Neural crest cell (in vitro differentiated cells): ENCODE data around the gene PARP11. TPM values are rescaled to one million over a fixed set of nuclear protein-coding genes. Genes with fewer than 3 reads are reported as not detected.

Source experiments
- DNase-seq: peaks from one replicate; pipeline ENCODE4 v3.0.0; 2021; ENCODE audit warnings: low read depth, mixed read lengths, low spot score
- H3K27ac Mint-ChIP-seq: one replicate; pipeline ENCODE4 v1.8.0; 2021; ENCODE audit warnings: mild to moderate bottlenecking, mixed read lengths; ENCODE audit not compliant: unreplicated experiment
- H3K27me3 Mint-ChIP-seq: 2 replicates; pipeline ENCODE4 v1.8.0; 2021; ENCODE audit warnings: low read depth, mild to moderate bottlenecking, mixed read lengths
- H3K36me3 Mint-ChIP-seq: 2 replicates; pipeline ENCODE4 v1.8.0; 2021; ENCODE audit warnings: low read depth, mild to moderate bottlenecking, mixed read lengths
- H3K4me1 Mint-ChIP-seq: 2 replicates; pipeline ENCODE4 v1.8.0; 2021; ENCODE audit warnings: mixed read lengths
- H3K4me3 Mint-ChIP-seq: one replicate; pipeline ENCODE4 v1.8.0; 2021; ENCODE audit warnings: mild to moderate bottlenecking, mixed read lengths
- H3K9me3 Mint-ChIP-seq: 2 replicates; pipeline ENCODE4 v1.8.0; 2021; ENCODE audit warnings: mixed read lengths
- CTCF ChIP-seq: fragments of 200-600 bp; sonication (generic); conservative IDR thresholded peaks from 2 replicates; pipeline ENCODE4 v1.5.0; 2021; ENCODE audit warnings: antibody characterized with exemption, mild to moderate bottlenecking
- total RNA-seq: library from RNA; stranded (reverse); gene quantifications from 2 replicates; pipeline ENCODE4 v1.2.1, GENCODE V29; 2021

The PARP11 gene
- total RNA-seq, 1 donor from 2014 or later = 17.3 TPM

GRCh38 chr12:3913278-3913677 is 40.1 kb upstream of the PARP11 start:
- TF ChIP-seq CTCF = no peak

DNA sequence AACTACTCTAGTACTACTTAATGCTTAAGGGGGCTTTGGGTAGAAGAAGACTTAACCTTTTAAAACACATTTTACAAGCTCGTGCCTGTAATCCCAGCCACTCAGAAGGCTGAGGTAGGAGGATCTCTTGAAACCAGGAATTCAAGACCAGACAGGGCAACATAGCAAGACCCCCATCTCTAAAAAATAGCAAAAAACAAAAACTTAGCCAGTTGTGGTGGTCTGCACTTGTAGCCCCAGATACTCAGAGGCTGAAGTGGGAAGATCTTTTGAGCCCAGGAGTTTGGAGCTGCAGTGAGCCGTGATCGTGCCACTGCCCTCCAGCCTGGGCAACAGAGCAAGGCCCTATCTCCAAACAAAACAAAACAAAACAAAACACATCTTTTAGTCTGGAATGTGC is 39.7 kb upstream of the PARP11 start:
- Mint-ChIP-seq H3K36me3 (peaks cover 6% of the 10 kb centered on the region), H3K4me3 (no peak overlapping the region), H3K27me3 (peaks cover 17% of the 10 kb centered on the region), H3K9me3 (peaks cover 12% of the 10 kb centered on the region), H3K4me1 (peaks cover 10% of the 10 kb centered on the region), H3K27ac (no peak overlapping the region)
- TF ChIP-seq CTCF = no peak
- DNase-seq = no peak

More at GRCh38 chr12:3913278-3913677, 40.1 kb upstream of the PARP11 start:
- no peak for DNase-seq
- Mint-ChIP-seq H3K4me3 (no peak overlapping the region), H3K4me1 (peaks cover 6% of the 10 kb centered on the region), H3K27ac (no peak overlapping the region), H3K27me3 (peaks cover 17% of the 10 kb centered on the region), H3K9me3 (peaks cover 12% of the 10 kb centered on the region), H3K36me3 (peaks cover 6% of the 10 kb centered on the region)

- peaks cover 6% of the 10 kb centered on the region for H3K36me3 Mint-ChIP-seq
- no peak for TF ChIP-seq CTCF
Observed at GRCh38 chr12:3911409-3911808, 38.2 kb upstream of the PARP11 start.

GRCh38 chr12:3905664-3906063 is 32.5 kb upstream of the PARP11 start:
- no peak for TF ChIP-seq CTCF
- Mint-ChIP-seq H3K4me1 (peaks cover 11% of the 10 kb centered on the region), H3K4me3 (no peak overlapping the region), H3K9me3 (peaks cover 2% of the 10 kb centered on the region), H3K36me3 (no peaks in the 10 kb centered on the region), H3K27ac (no peak overlapping the region), H3K27me3 (no peaks in the 10 kb centered on the region)
- DNase-seq = no peak

More at GRCh38 chr12:3911409-3911808, 38.2 kb upstream of the PARP11 start:
- Mint-ChIP-seq H3K9me3 (peaks cover 12% of the 10 kb centered on the region), H3K4me3 (no peak overlapping the region), H3K4me1 (peaks cover 11% of the 10 kb centered on the region), H3K27ac (no peak overlapping the region), H3K27me3 (peaks cover 14% of the 10 kb centered on the region)
- DNase-seq = no peak

DNA sequence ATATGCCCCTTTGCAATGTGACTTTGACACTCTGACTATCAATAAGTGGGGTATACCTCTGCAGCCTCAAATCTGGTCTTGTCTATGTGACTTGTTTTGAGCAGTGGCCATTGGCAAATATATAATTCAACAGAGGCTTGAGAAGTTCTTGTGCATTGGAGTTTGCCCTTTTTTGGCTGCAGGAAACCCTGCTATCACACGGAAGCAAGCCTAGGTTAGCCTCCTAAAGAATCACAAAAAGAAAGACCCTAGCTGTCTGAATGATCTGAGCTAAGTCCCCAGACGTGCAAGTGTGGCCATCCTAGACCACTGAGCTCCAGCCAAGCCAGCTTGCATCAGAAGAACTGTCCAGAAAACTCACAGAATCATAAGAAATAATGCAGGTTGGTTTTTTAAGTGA is 31.8 kb upstream of the PARP11 start:
- no peak overlapping the region for H3K4me3 Mint-ChIP-seq
- H3K27ac Mint-ChIP-seq = no peak overlapping the region
- DNase-seq = no peak
- no peaks in the 10 kb centered on the region for H3K27me3 Mint-ChIP-seq
- H3K36me3 Mint-ChIP-seq = no peaks in the 10 kb centered on the region
- H3K9me3 Mint-ChIP-seq = no peaks in the 10 kb centered on the region
- TF ChIP-seq CTCF = no peak
- H3K4me1 Mint-ChIP-seq = peaks cover 11% of the 10 kb centered on the region

DNA sequence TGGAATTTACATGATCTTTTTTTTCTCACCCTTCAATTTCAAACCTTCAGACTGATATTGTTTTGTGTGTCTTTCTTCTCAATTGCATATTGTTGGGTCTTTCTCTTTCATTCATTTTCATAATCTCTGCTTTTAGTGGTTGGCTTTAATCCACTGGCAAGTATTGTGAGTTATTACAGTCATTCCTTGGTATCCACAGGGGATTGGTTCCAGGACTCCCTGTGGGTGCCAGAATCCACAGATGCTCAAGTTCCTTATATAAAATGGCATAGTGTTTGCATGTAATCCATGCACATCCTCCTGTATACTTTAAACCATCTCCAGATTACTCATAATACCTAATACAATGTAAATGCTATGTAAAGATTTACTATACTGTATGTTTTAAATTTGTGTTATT is 29.7 kb upstream of the PARP11 start:
- Mint-ChIP-seq H3K27ac (no peak overlapping the region), H3K9me3 (no peaks in the 10 kb centered on the region), H3K4me1 (peaks cover 12% of the 10 kb centered on the region), H3K27me3 (no peaks in the 10 kb centered on the region), H3K36me3 (no peaks in the 10 kb centered on the region), H3K4me3 (no peak overlapping the region)
- TF ChIP-seq CTCF = no peak
- DNase-seq = no peak
